Nephron progenitor cell (in vitro differentiated cells): ENCODE results near the gene DGCR8.

Experiments used
- DNase-seq: peaks from one replicate; pipeline ENCODE4 v3.0.0; 2021
- H3K27ac Mint-ChIP-seq: 2 replicates; pipeline ENCODE4 v1.8.0; 2021; ENCODE audit warnings: mild to moderate bottlenecking, moderate library complexity, mixed read lengths
- H3K27me3 Mint-ChIP-seq: 2 replicates; pipeline ENCODE4 v1.8.0; 2021; ENCODE audit warnings: mild to moderate bottlenecking, low read depth, mixed read lengths; ENCODE audit not compliant: poor library complexity
- H3K36me3 Mint-ChIP-seq: 2 replicates; pipeline ENCODE4 v1.8.0; 2021; ENCODE audit warnings: low read depth, mixed read lengths
- H3K4me1 Mint-ChIP-seq: 2 replicates; pipeline ENCODE4 v1.8.0; 2021; ENCODE audit warnings: mixed read lengths
- H3K4me3 Mint-ChIP-seq: 2 replicates; pipeline ENCODE4 v1.8.0; 2021; ENCODE audit warnings: mild to moderate bottlenecking, moderate library complexity, mixed read lengths
- H3K9me3 Mint-ChIP-seq: 2 replicates; pipeline ENCODE4 v1.8.0; 2021; ENCODE audit warnings: mild to moderate bottlenecking, moderate library complexity, mixed read lengths
- CTCF ChIP-seq: fragments of 200-600 bp; sonication (generic); IDR thresholded peaks from 2 replicates; pipeline ENCODE4 v1.5.0; 2021; ENCODE audit warnings: antibody characterized with exemption

DGCR8 gene

GRCh38 chr22:20137671-20138416 lies 57.8 kb downstream of the DGCR8 start:
- no peak for TF ChIP-seq CTCF
- H3K27ac Mint-ChIP-seq: no peak overlapping the region
- H3K36me3 Mint-ChIP-seq: no peaks in the 10 kb centered on the region
- no peak for DNase-seq
- H3K4me1 Mint-ChIP-seq: peaks cover 11% of the 10 kb centered on the region
- no peaks in the 10 kb centered on the region for H3K9me3 Mint-ChIP-seq
- no peak overlapping the region for H3K4me3 Mint-ChIP-seq
- H3K27me3 Mint-ChIP-seq: peaks cover 10% of the 10 kb centered on the region

GRCh38 chr22:20138417-20138738 lies 58.3 kb downstream of the DGCR8 start:
- H3K36me3 Mint-ChIP-seq: no peaks in the 10 kb centered on the region
- TF ChIP-seq CTCF: no peak
- DNase-seq: no peak
- H3K27ac Mint-ChIP-seq: no peak overlapping the region
- H3K9me3 Mint-ChIP-seq: no peaks in the 10 kb centered on the region
- peaks cover 7% of the 10 kb centered on the region for H3K27me3 Mint-ChIP-seq
- no peak overlapping the region for H3K4me3 Mint-ChIP-seq
- peaks cover 5% of the 10 kb centered on the region for H3K4me1 Mint-ChIP-seq

GRCh38 chr22:20138868-20139267 lies 58.8 kb downstream of the DGCR8 start:
- peak overlapping the region; percentile 84 for H3K27ac Mint-ChIP-seq
- peaks cover 5% of the 10 kb centered on the region for H3K27me3 Mint-ChIP-seq
- no peaks in the 10 kb centered on the region for H3K36me3 Mint-ChIP-seq

GRCh38 chr22:20139391-20140106 lies 59.5 kb downstream of the DGCR8 start:
- H3K4me3 Mint-ChIP-seq: no peak overlapping the region

More at GRCh38 chr22:20138868-20139267, 58.8 kb downstream of the DGCR8 start:
- TF ChIP-seq CTCF: no peak
- Mint-ChIP-seq H3K4me3 (no peak overlapping the region), H3K9me3 (no peaks in the 10 kb centered on the region), H3K4me1 (peaks cover under 1% of the 10 kb centered on the region)
- DNase-seq: no peak

GRCh38 chr22:20140107-20140445 lies 60.0 kb downstream of the DGCR8 start:
- Mint-ChIP-seq H3K4me3 (no peak overlapping the region), H3K27me3 (no peaks in the 10 kb centered on the region), H3K9me3 (no peaks in the 10 kb centered on the region), H3K4me1 (no peaks in the 10 kb centered on the region), H3K36me3 (no peaks in the 10 kb centered on the region), H3K27ac (no peak overlapping the region)
- TF ChIP-seq CTCF: no peak
- no peak for DNase-seq

More at GRCh38 chr22:20139391-20140106, 59.5 kb downstream of the DGCR8 start:
- Mint-ChIP-seq H3K27ac (no peak overlapping the region), H3K9me3 (no peaks in the 10 kb centered on the region), H3K36me3 (no peaks in the 10 kb centered on the region), H3K27me3 (no peaks in the 10 kb centered on the region), H3K4me1 (no peaks in the 10 kb centered on the region)
- TF ChIP-seq CTCF: no peak
- DNase-seq: no peak
